Stimulated activated CD8-positive, alpha-beta memory T cell treated with anti-CD3 and anti-CD28 coated beads, Interleukin-4, amount 100 ng/mL, for 4 hours (primary cell): Measurements from ENCODE around the gene TTC31.

Experiments
- DNase-seq, 2 donors: peaks; one replicate each; pipeline ENCODE4 v3.0.0-alpha.2; 2020; ENCODE audit warnings: low read depth in 2 of 2, low spot score in 1 of 2

TTC31 gene

GRCh38 chr2:74524955-74525716 is 42.3 kb downstream of the TTC31 start:
- no peak for DNase-seq

GRCh38 chr2:74525717-74526648 is 43.1 kb downstream of the TTC31 start, which contains the start of gene DQX1:
Gene DQX1 (minus strand): TSS chr2:74526231. CDS start chr2:74525729, 502 bp downstream.
- no peak for DNase-seq

- DNase-seq = no peak
Measured at GRCh38 chr2:74526649-74527230, 43.9 kb downstream of the TTC31 start.

GRCh38 chr2:74527741-74528140 is 44.9 kb downstream of the TTC31 start:
- no peak for DNase-seq

- peak in 1 of 2 donors; percentile 20 for DNase-seq
Measured at GRCh38 chr2:74528600-74529356, 45.9 kb downstream of the TTC31 start.

GRCh38 chr2:74529357-74530238 is 46.7 kb downstream of the TTC31 start, which contains the start of the genes AUP1 and HTRA2:
Gene AUP1 (minus strand): TSS chr2:74529706. CDS start chr2:74529629, 77 bp downstream.
Gene HTRA2 (plus strand): TSS chr2:74529933. CDS start chr2:74530007, 74 bp downstream.
- DNase-seq = peak; percentile 57 to 77

GRCh38 chr2:74530239-74531187 is 47.6 kb downstream of the TTC31 start:
- no peak for DNase-seq

GRCh38 chr2:74531666-74532065 is 48.8 kb downstream of the TTC31 start:
- no peak for DNase-seq

- no peak for DNase-seq
Measured at GRCh38 chr2:74532222-74532621, 49.3 kb downstream of the TTC31 start.

- DNase-seq = no peak
Measured at GRCh38 chr2:74533464-74533863, 50.6 kb downstream of the TTC31 start.

GRCh38 chr2:74534411-74534810 is 51.5 kb downstream of the TTC31 start:
- no peak for DNase-seq

GRCh38 chr2:74535440-74535965 is 52.6 kb downstream of the TTC31 start:
- DNase-seq = no peak

- DNase-seq = no peak
Measured at GRCh38 chr2:74536166-74536950, 53.5 kb downstream of the TTC31 start.

- no peak for DNase-seq
Measured at GRCh38 chr2:74537140-74537539, 54.3 kb downstream of the TTC31 start.

GRCh38 chr2:74538881-74539339 is 56.0 kb downstream of the TTC31 start:
- DNase-seq = no peak

GRCh38 chr2:74540291-74540690 is 57.4 kb downstream of the TTC31 start:
- DNase-seq = no peak

GRCh38 chr2:74542978-74543377 is 60.1 kb downstream of the TTC31 start:
- no peak for DNase-seq
